Gastrocnemius medialis (tissue), 4 donors: ENCODE measurements around the gene SLC41A3.

ENCODE experiments used
- POLR2A ChIP-seq, 2 donors: fragments of 450-650 bp; IDR thresholded peaks; one replicate each; pipeline ENCODE4 v1.6.1; 2017; ENCODE audit warnings: antibody characterized with exemption in 2 of 2, mild to moderate bottlenecking in 2 of 2, moderate library complexity in 2 of 2
- TF ChIP-seq, protein P1 (sequence below), 5 experiments: fragments of 450-650 bp in 3 of 5; fragments of 200-600 bp in 2 of 5; sonication (generic) in 2 of 5; IDR thresholded peaks in 4 of 5; conservative IDR thresholded peaks in 1 of 5; 1 replicate in 4 of 5; 2 replicates in 1 of 5; pipeline ENCODE4 v1.5.1; 2016 to 2019; ENCODE audit warnings: antibody characterized with exemption in 5 of 5, mild to moderate bottlenecking in 3 of 5, moderate library complexity in 3 of 5

- TF ChIP-seq, protein P1, sequence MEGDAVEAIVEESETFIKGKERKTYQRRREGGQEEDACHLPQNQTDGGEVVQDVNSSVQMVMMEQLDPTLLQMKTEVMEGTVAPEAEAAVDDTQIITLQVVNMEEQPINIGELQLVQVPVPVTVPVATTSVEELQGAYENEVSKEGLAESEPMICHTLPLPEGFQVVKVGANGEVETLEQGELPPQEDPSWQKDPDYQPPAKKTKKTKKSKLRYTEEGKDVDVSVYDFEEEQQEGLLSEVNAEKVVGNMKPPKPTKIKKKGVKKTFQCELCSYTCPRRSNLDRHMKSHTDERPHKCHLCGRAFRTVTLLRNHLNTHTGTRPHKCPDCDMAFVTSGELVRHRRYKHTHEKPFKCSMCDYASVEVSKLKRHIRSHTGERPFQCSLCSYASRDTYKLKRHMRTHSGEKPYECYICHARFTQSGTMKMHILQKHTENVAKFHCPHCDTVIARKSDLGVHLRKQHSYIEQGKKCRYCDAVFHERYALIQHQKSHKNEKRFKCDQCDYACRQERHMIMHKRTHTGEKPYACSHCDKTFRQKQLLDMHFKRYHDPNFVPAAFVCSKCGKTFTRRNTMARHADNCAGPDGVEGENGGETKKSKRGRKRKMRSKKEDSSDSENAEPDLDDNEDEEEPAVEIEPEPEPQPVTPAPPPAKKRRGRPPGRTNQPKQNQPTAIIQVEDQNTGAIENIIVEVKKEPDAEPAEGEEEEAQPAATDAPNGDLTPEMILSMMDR (IDR thresholded peaks at IDR 0.05 in 4 of 5, conservative IDR thresholded peaks at IDR 0.05 in 1 of 5) = no peak
- TF ChIP-seq POLR2A (IDR thresholded peaks at IDR 0.05) = no peak
These were observed 27.9 kb upstream of the SLC41A3 start for GRCh38 chr3:126111566-126112475.
